Cardiac muscle cell (in vitro differentiated cells and primary cell): Measurements from ENCODE around the gene CRISPLD2. TPM values are rescaled to one million over a fixed set of nuclear protein-coding genes. Genes with fewer than 3 reads are reported as not detected.

ENCODE experiments used
- DNase-seq, 2 donors: peaks; one replicate each; pipeline versions ENCODE4 v3.0.0 to v3.0.0-alpha.2; 2010 to 2017; ENCODE audit warnings: low read depth in 1 of 2, low spot score in 1 of 2
- H3K27ac ChIP-seq: fragments of 200-600 bp; sonication (generic); 2 replicates; pipeline ENCODE4 v1.5.1; 2016
- H3K27me3 ChIP-seq: fragments of 200-600 bp; sonication (generic); 2 replicates; pipeline ENCODE4 v1.6.0; 2016; ENCODE audit warnings: control low read depth
- H3K36me3 ChIP-seq: fragments of 200-600 bp; sonication (generic); 2 replicates; pipeline ENCODE4 v1.5.1; 2016; ENCODE audit warnings: control low read depth
- H3K4me1 ChIP-seq: fragments of 200-600 bp; sonication (generic); 2 replicates; pipeline ENCODE4 v1.8.1; 2017; ENCODE audit warnings: low read depth, mild to moderate bottlenecking, mixed run types
- H3K4me3 ChIP-seq: fragments of 200-600 bp; sonication (generic); 2 replicates; pipeline ENCODE4 v1.5.1; 2016; ENCODE audit warnings: mild to moderate bottlenecking
- H3K9me3 ChIP-seq: fragments of 200-600 bp; sonication (generic); 2 replicates; pipeline ENCODE4 v1.5.1; 2017; ENCODE audit warnings: low read depth, mild to moderate bottlenecking, control low read depth
- CTCF ChIP-seq: IDR thresholded peaks from 2 replicates; pipeline ENCODE4 v1.5.1; 2012; ENCODE audit warnings: low read depth, mild to moderate bottlenecking, low read length
- polyA plus RNA-seq: library from polyadenylated mRNA; unstranded; fragments of >200 nt; fragmentation: Nextera tagmentation; extraction: Ambion mirVana; gene quantifications from 2 replicates; pipeline ENCODE4 v1.2.1, GENCODE V29; 2016
- total RNA-seq: library from RNA; depleted of rRNA; stranded (reverse); fragments of >200 nt; gene quantifications from 2 replicates; pipeline ENCODE4 v1.2.3, GENCODE V29; 2016

CRISPLD2 gene
- total and polyA plus RNA-seq, 2 experiments from 2014 or later = 0.91 to 1.7 TPM

GRCh38 chr16:84884596-84885341 is 65.0 kb downstream of the CRISPLD2 start:
- Histone ChIP-seq H3K27me3 (no peaks in the 10 kb centered on the region), H3K27ac (no peak overlapping the region), H3K9me3 (no peaks in the 10 kb centered on the region), H3K4me1 (no peaks in the 10 kb centered on the region), H3K4me3 (no peak overlapping the region), H3K36me3 (no peaks in the 10 kb centered on the region)
- no peak for TF ChIP-seq CTCF
- DNase-seq = peak; percentile 10 to 55

GRCh38 chr16:84885342-84885910 is 65.6 kb downstream of the CRISPLD2 start:
- Histone ChIP-seq H3K9me3 (no peaks in the 10 kb centered on the region), H3K27me3 (no peaks in the 10 kb centered on the region), H3K4me1 (no peaks in the 10 kb centered on the region), H3K27ac (no peak overlapping the region), H3K4me3 (no peak overlapping the region), H3K36me3 (no peaks in the 10 kb centered on the region)
- no peak for TF ChIP-seq CTCF
- peak in 1 of 2 donors; percentile 31 for DNase-seq

- H3K4me3 ChIP-seq = no peak overlapping the region
- no peaks in the 10 kb centered on the region for H3K36me3 ChIP-seq
- H3K27ac ChIP-seq = no peak overlapping the region
- no peak for TF ChIP-seq CTCF
- no peaks in the 10 kb centered on the region for H3K27me3 ChIP-seq
- no peak for DNase-seq
- H3K9me3 ChIP-seq = no peaks in the 10 kb centered on the region
- H3K4me1 ChIP-seq = no peaks in the 10 kb centered on the region
Observed at GRCh38 chr16:84886497-84887090, 66.8 kb downstream of the CRISPLD2 start.

- Histone ChIP-seq H3K36me3 (no peaks in the 10 kb centered on the region), H3K4me3 (no peak overlapping the region), H3K27me3 (no peaks in the 10 kb centered on the region), H3K4me1 (no peaks in the 10 kb centered on the region), H3K27ac (no peak overlapping the region), H3K9me3 (no peaks in the 10 kb centered on the region)
- no peak for TF ChIP-seq CTCF
- DNase-seq = no peak
Observed at GRCh38 chr16:84887207-84887606, 67.4 kb downstream of the CRISPLD2 start.

GRCh38 chr16:84888450-84888849 is 68.7 kb downstream of the CRISPLD2 start:
- Histone ChIP-seq H3K4me1 (no peaks in the 10 kb centered on the region), H3K27me3 (no peaks in the 10 kb centered on the region), H3K4me3 (no peak overlapping the region), H3K27ac (no peak overlapping the region), H3K36me3 (no peaks in the 10 kb centered on the region), H3K9me3 (no peaks in the 10 kb centered on the region)
- no peak for TF ChIP-seq CTCF
- no peak for DNase-seq
